HCT116 (cell line): Measurements from ENCODE around the gene GALT. TPM values are rescaled to one million over a fixed set of nuclear protein-coding genes. Genes with fewer than 3 reads are reported as not detected.

ENCODE experiments used
- ATAC-seq: fragments of 200-7000 bp; cut with Tn5 transposase; 2 replicates; pipeline ENCODE4 v1.9.1; 2020; ENCODE audit warnings: mild to moderate bottlenecking, moderate library complexity
- BruUV-seq: library from RNA; stranded (reverse); fragments of 400-500 nt; replicated peaks from 2 replicates; lab custom pipeline; 2021; lab: Mats Ljungman, UMichigan
- CTCF ChIA-PET: fragments of 300-600 bp; sonication (Branson Sonifier 250); formaldehyde crosslinking; loops from one replicate; lab custom pipeline; 2021; ENCODE audit warnings: antibody characterized with exemption; lab: Charles Lee
- POLR2A ChIA-PET: fragments of 300-600, 350-600 bp; sonication (Branson Sonifier 250); formaldehyde crosslinking; loops from one replicate; lab custom pipeline; 2021; ENCODE audit warnings: antibody characterized with exemption; lab: Charles Lee
- RAD21 ChIA-PET, 2 experiments: fragments of 300-600 bp; sonication (Branson Sonifier 250); formaldehyde crosslinking; loops; one replicate each; lab custom pipeline; 2023; ENCODE audit warnings: low total read pairs in 2 of 2; ENCODE audit not compliant: uncharacterized antibody in 2 of 2, unreplicated experiment in 2 of 2, low non-redundant PET in 1 of 2; lab: Charles Lee
- DNase-seq: peaks from one replicate; pipeline ENCODE4 v3.0.0-alpha.2; 2010; ENCODE audit warnings: low read depth, low spot score
- H2AFZ ChIP-seq: fragments of 200-600 bp; shearing (Covaris generic), sonication (generic); 2 replicates; pipeline ENCODE4 v1.6.1; 2017; ENCODE audit warnings: low read depth, mixed run types, mixed read lengths, antibody characterized with exemption, low read length; ENCODE audit not compliant: poor library complexity, severe bottlenecking
- H3K27ac ChIP-seq: 2 replicates; pipeline ENCODE4 v1.5.1; 2012; ENCODE audit warnings: low read depth, low read length
- H3K27me3 ChIP-seq: fragments of 200-600 bp; sonication (generic); 2 replicates; pipeline ENCODE4 v1.6.1; 2016; ENCODE audit warnings: mixed run types, low read length, mixed read lengths; ENCODE audit not compliant: insufficient read depth
- H3K36me3 ChIP-seq, 2 experiments: fragments of 200-500 bp in 1 of 2; fragments of 200-600 bp in 1 of 2; sonication (Bioruptor generic) in 1 of 2; sonication (generic) in 1 of 2; 2 replicates each; pipeline versions ENCODE4 v1.5.1 to v1.6.1; 2014 to 2016; ENCODE audit warnings: low read length in 2 of 2, inconsistent platforms in 1 of 2, mixed read lengths in 1 of 2, mixed run types in 1 of 2; ENCODE audit not compliant: insufficient read depth in 2 of 2, control insufficient read depth in 1 of 2
- H3K4me1 ChIP-seq, 2 experiments: fragments of 200-600 bp in 1 of 2; sonication (generic) in 1 of 2; 2 replicates each; pipeline versions ENCODE4 v1.5.1 to v1.6.1; 2012 to 2017; ENCODE audit warnings: low read length in 2 of 2, inconsistent platforms in 1 of 2, mild to moderate bottlenecking in 1 of 2, mixed read lengths in 1 of 2, mixed run types in 1 of 2, moderate library complexity in 1 of 2; ENCODE audit not compliant: insufficient read depth in 2 of 2, control insufficient read depth in 1 of 2
- H3K4me2 ChIP-seq: fragments of 200-600 bp; sonication (generic); 2 replicates; pipeline ENCODE4 v1.6.1; 2017; ENCODE audit warnings: mixed run types, low read length, mixed read lengths
- H3K4me3 ChIP-seq, 2 experiments: fragments of 200-600 bp in 1 of 2; sonication (generic) in 1 of 2; replicated peaks in 1 of 2; 2 replicates each; pipeline ENCODE4 v1.5.1; 2011 to 2016; ENCODE audit warnings: low read length in 2 of 2, control low read depth in 1 of 2, low read depth in 1 of 2, mild to moderate bottlenecking in 1 of 2, mixed read lengths in 1 of 2, mixed run types in 1 of 2
- H3K79me2 ChIP-seq: fragments of 200-600 bp; sonication (generic); 2 replicates; pipeline ENCODE4 v1.6.1; 2017; ENCODE audit warnings: mild to moderate bottlenecking, mixed run types, low read length, moderate library complexity, mixed read lengths; ENCODE audit not compliant: insufficient read depth
- H3K9ac ChIP-seq: fragments of 200-600 bp; sonication (generic); 2 replicates; pipeline ENCODE4 v1.6.1; 2016; ENCODE audit warnings: low read length, mixed read lengths
- H3K9me2 ChIP-seq: fragments of 200-600 bp; sonication (generic), shearing (Covaris generic); 2 replicates; pipeline ENCODE4 v1.6.1; 2017; ENCODE audit warnings: mixed run types, mild to moderate bottlenecking, moderate library complexity; ENCODE audit not compliant: insufficient read depth
- H3K9me3 ChIP-seq, 2 experiments: fragments of 200-500 bp in 1 of 2; fragments of 200-600 bp in 1 of 2; sonication (Bioruptor generic) in 1 of 2; sonication (generic) in 1 of 2; 2 replicates each; pipeline ENCODE4 v1.6.1; 2014 to 2017; ENCODE audit warnings: low read length in 2 of 2, mixed read lengths in 2 of 2, inconsistent platforms in 1 of 2, low read depth in 1 of 2, mild to moderate bottlenecking in 1 of 2, mixed run types in 1 of 2, moderate library complexity in 1 of 2; ENCODE audit not compliant: control insufficient read depth in 1 of 2, insufficient read depth in 1 of 2
- H4K20me1 ChIP-seq: fragments of 200-600 bp; sonication (generic), shearing (Covaris generic); 2 replicates; pipeline ENCODE4 v1.6.1; 2017; ENCODE audit warnings: mixed run types, mild to moderate bottlenecking, moderate library complexity; ENCODE audit not compliant: insufficient read depth
- ATF3 ChIP-seq: IDR thresholded peaks from 2 replicates; pipeline ENCODE4 v1.6.1; 2012
- CBX3 ChIP-seq: IDR thresholded peaks from 2 replicates; pipeline ENCODE4 v1.6.1; 2012; ENCODE audit warnings: low read depth
- EGR1 ChIP-seq: IDR thresholded peaks from 2 replicates; pipeline ENCODE4 v1.6.1; 2012; ENCODE audit warnings: low read depth
- EZH2 ChIP-seq: fragments of 200-600 bp; sonication (generic); IDR thresholded peaks from 2 replicates; pipeline ENCODE4 v1.6.1; 2017; ENCODE audit warnings: antibody characterized with exemption, mixed run types
- POLR2A ChIP-seq: IDR thresholded peaks from 2 replicates; pipeline ENCODE4 v1.7.0; 2011; ENCODE audit warnings: borderline replicate concordance; ENCODE audit not compliant: insufficient read depth, insufficient read length; ENCODE audit errors: extremely low read depth
- RAD21 ChIP-seq: IDR thresholded peaks from 2 replicates; pipeline ENCODE4 v1.6.1; 2012; ENCODE audit warnings: low read depth, mild to moderate bottlenecking
- SIN3A ChIP-seq: IDR thresholded peaks from 2 replicates; pipeline ENCODE4 v1.6.1; 2012; ENCODE audit warnings: low read depth
- YY1 ChIP-seq: IDR thresholded peaks from 2 replicates; pipeline ENCODE4 v1.6.1; 2011; ENCODE audit warnings: low read length, low read depth, moderate library complexity, mild to moderate bottlenecking; ENCODE audit not compliant: insufficient replicate concordance; ENCODE audit errors: extremely low read depth
- ZBTB33 ChIP-seq: IDR thresholded peaks from 2 replicates; pipeline ENCODE4 v1.6.1; 2011; ENCODE audit warnings: mild to moderate bottlenecking, low read length, moderate library complexity; ENCODE audit not compliant: insufficient replicate concordance; ENCODE audit errors: extremely low read depth
- ZNF274 ChIP-seq: fragments of 200-500 bp; sonication (Bioruptor generic); IDR thresholded peaks from 2 replicates; pipeline ENCODE4 v1.6.1; 2014; ENCODE audit warnings: mild to moderate bottlenecking, low read depth, low read length, inconsistent platforms
- intact Hi-C: fragments of 100-400 bp; cut with micrococcal nuclease; formaldehyde crosslinking; loops from 2 replicates; pipeline ENCODE4 v1.10.0; 2022
- total RNA-seq: library from RNA; stranded (reverse); gene quantifications from one replicate; pipeline ENCODE4 v1.2.1, GENCODE V29; 2021; ENCODE audit not compliant: unreplicated experiment

GALT gene
- total RNA-seq, 1 experiment from 2014 or later = 28.2 TPM

GRCh38 chr9:34690983-34691935 is 44.8 kb downstream of the GALT start, which contains the start of gene CCL19 (continued):
- TF ChIP-seq ZNF274 (no peak), EGR1 (no peak)
- TF ChIP-seq, all 23 proteins: peak for 0

GRCh38 chr9:34691936-34692315 is 45.5 kb downstream of the GALT start:
- Histone ChIP-seq H4K20me1 (no peaks in the 10 kb centered on the region), H3K27ac (no peak overlapping the region), H3K9ac (no peak overlapping the region), H3K79me2 (no peaks in the 10 kb centered on the region), H3K27me3 (no peaks in the 10 kb centered on the region), H2AFZ (no peak overlapping the region), H3K4me1 (no peaks in the 10 kb centered on the region)
- ChIA-PET RAD21 (no interaction called here), POLR2A (no interaction called here)
- no peak for DNase-seq
- intact Hi-C loops = no loop called here
- BruUV-seq = no TSS peak
- TF ChIP-seq RAD21 (no peak), CBX3 (no peak), ATF3 (no peak), ZBTB33 (no peak), ZNF274 (no peak), POLR2A (no peak), EZH2 (no peak), YY1 (no peak), SIN3A (no peak)
- TF ChIP-seq, all 23 proteins: peak for 0
- Histone ChIP-seq H3K9me2 (no peaks in the 10 kb centered on the region), H3K4me3 (no peak overlapping the region), H3K9me3 (no peaks in the 10 kb centered on the region), H3K4me2 (no peak overlapping the region), H3K36me3 (no peaks in the 10 kb centered on the region)
- CTCF ChIA-PET = interaction anchor here (1.9 kb wide), 1 partner anchor 11 kb away, joined by 8 read pairs; no protein-coding TSS in a partner anchor
- ATAC-seq = no peak
